H1 (cell line): ENCODE measurements around the gene STX2. TPM values are rescaled to one million over a fixed set of nuclear protein-coding genes. Genes with fewer than 3 reads are reported as not detected.

Source experiments
- CTCF ChIA-PET: fragments of 300-600 bp; sonication (Branson Sonifier 250); formaldehyde crosslinking; loops from one replicate; lab custom pipeline; 2021; ENCODE audit not compliant: partially characterized antibody; lab: Charles Lee
- POLR2A ChIA-PET: fragments of 300-600 bp; sonication (Branson Sonifier 250); formaldehyde crosslinking; loops from one replicate; lab custom pipeline; 2021; ENCODE audit warnings: inconsistent platforms; ENCODE audit not compliant: partially characterized antibody; lab: Charles Lee
- DNase-seq, 2 experiments: peaks; one replicate each; pipeline versions ENCODE4 v3.0.0 to v3.0.0-alpha.2; 2010 to 2022; ENCODE audit warnings: low spot score in 2 of 2, low read depth in 1 of 2, mixed read lengths in 1 of 2
- FAIRE-seq: peaks from 2 replicates; lab custom pipeline; 2011; peaks lifted over from hg19 to GRCh38; lab: Jason Lieb, UNC
- H2AFZ ChIP-seq: 2 replicates; pipeline ENCODE4 v1.8.1; 2012; ENCODE audit warnings: low read length, inconsistent platforms
- H2AK5ac ChIP-seq: 2 replicates; pipeline ENCODE4 v1.6.1; 2013; ENCODE audit warnings: low read depth, low read length
- H2BK120ac ChIP-seq: replicated peaks from 2 replicates; pipeline ENCODE3; 2013; ENCODE audit warnings: low read depth, low read length, inconsistent platforms
- H2BK12ac ChIP-seq: 2 replicates; pipeline ENCODE4 v1.6.1; 2013; ENCODE audit warnings: low read depth, low read length
- H2BK15ac ChIP-seq: 2 replicates; pipeline ENCODE4 v1.6.1; 2013; ENCODE audit warnings: low read length
- H2BK20ac ChIP-seq: 2 replicates; pipeline ENCODE4 v1.6.1; 2013; ENCODE audit warnings: low read length
- H2BK5ac ChIP-seq: 2 replicates; pipeline ENCODE4 v1.6.1; 2013; ENCODE audit warnings: low read depth, low read length
- H3K14ac ChIP-seq: 2 replicates; pipeline ENCODE4 v1.6.1; 2013; ENCODE audit warnings: inconsistent platforms; ENCODE audit not compliant: insufficient read length
- H3K18ac ChIP-seq: 2 replicates; pipeline ENCODE4 v1.6.1; 2013; ENCODE audit warnings: low read length; ENCODE audit errors: extremely low read depth
- H3K23ac ChIP-seq: 2 replicates; pipeline ENCODE4 v1.6.1; 2013; ENCODE audit warnings: inconsistent platforms; ENCODE audit not compliant: insufficient read length
- H3K23me2 ChIP-seq: 2 replicates; pipeline ENCODE4 v1.6.1; 2013; ENCODE audit warnings: low read depth, low read length
- H3K27ac ChIP-seq: 2 replicates; pipeline ENCODE4 v1.6.1; 2011; ENCODE audit warnings: low read depth, low read length, inconsistent platforms
- H3K27me3 ChIP-seq, 4 experiments: replicated peaks in 1 of 4; 1 replicate in 1 of 4; 2 replicates in 3 of 4; pipeline versions ENCODE4 v1.6.1 to v1.8.1; 2011 to 2013; ENCODE audit warnings: low read length in 3 of 4, mild to moderate bottlenecking in 3 of 4, inconsistent platforms in 2 of 4, mixed read lengths in 2 of 4, moderate library complexity in 1 of 4; ENCODE audit not compliant: control insufficient read depth in 3 of 4, insufficient read depth in 3 of 4; ENCODE audit errors: extremely low read depth in 1 of 4
- H3K36me3 ChIP-seq, 4 experiments: 2 replicates each; pipeline versions ENCODE4 v1.6.1 to v1.8.1; 2011 to 2013; ENCODE audit warnings: mild to moderate bottlenecking in 4 of 4, low read length in 3 of 4, moderate library complexity in 2 of 4, control low read depth in 1 of 4, inconsistent platforms in 1 of 4; ENCODE audit not compliant: insufficient read depth in 4 of 4, control insufficient read depth in 2 of 4
- H3K4ac ChIP-seq: replicated peaks from 2 replicates; pipeline ENCODE3; 2013; ENCODE audit warnings: low read length, low read depth, mixed read lengths, inconsistent platforms; ENCODE audit not compliant: insufficient read length
- H3K4me1 ChIP-seq, 4 experiments: replicated peaks in 1 of 4; 1 replicate in 1 of 4; 2 replicates in 3 of 4; pipeline versions ENCODE4 v1.6.1 to v1.8.1; 2011 to 2013; ENCODE audit warnings: low read length in 3 of 4, inconsistent platforms in 2 of 4, mixed read lengths in 1 of 4; ENCODE audit not compliant: insufficient read depth in 4 of 4, control insufficient read depth in 3 of 4
- H3K4me2 ChIP-seq, 2 experiments: 2 replicates each; pipeline versions ENCODE4 v1.6.1 to v1.8.1; 2011 to 2013; ENCODE audit warnings: low read depth in 2 of 2, low read length in 2 of 2, control low read depth in 1 of 2, inconsistent platforms in 1 of 2, mild to moderate bottlenecking in 1 of 2; ENCODE audit not compliant: insufficient read depth in 1 of 2
- H3K4me3 ChIP-seq, 4 experiments: fragments of 200-600, 300-600 bp in 1 of 4; sonication (generic), shearing (Covaris generic), sonication (Bioruptor Twin) in 1 of 4; 2 replicates each; pipeline versions ENCODE4 v1.5.1 to v1.8.1; 2011 to 2016; ENCODE audit warnings: low read length in 4 of 4, low read depth in 3 of 4, control low read depth in 2 of 4, inconsistent platforms in 2 of 4, mild to moderate bottlenecking in 2 of 4, mixed read lengths in 1 of 4, moderate library complexity in 1 of 4; ENCODE audit not compliant: insufficient read depth in 2 of 4; ENCODE audit errors: extremely low read depth in 1 of 4
- H3K56ac ChIP-seq: replicated peaks from 2 replicates; pipeline ENCODE3; 2013; ENCODE audit warnings: low read depth, mild to moderate bottlenecking, mixed read lengths, low read length, inconsistent platforms; ENCODE audit not compliant: insufficient read length
- H3K79me1 ChIP-seq: 2 replicates; pipeline ENCODE4 v1.6.1; 2013; ENCODE audit warnings: low read depth, low read length, control low read depth
- H3K79me2 ChIP-seq, 2 experiments: 2 replicates each; pipeline versions ENCODE4 v1.6.1 to v1.8.1; 2012 to 2013; ENCODE audit warnings: low read length in 2 of 2, mild to moderate bottlenecking in 2 of 2, inconsistent platforms in 1 of 2; ENCODE audit not compliant: insufficient read depth in 2 of 2, control insufficient read depth in 1 of 2
- H3K9ac ChIP-seq, 4 experiments: replicated peaks in 1 of 4; 1 replicate in 1 of 4; 2 replicates in 3 of 4; pipeline versions ENCODE4 v1.6.1 to v1.8.1; 2011 to 2013; ENCODE audit warnings: low read depth in 3 of 4, low read length in 3 of 4, control low read depth in 2 of 4, mild to moderate bottlenecking in 2 of 4, moderate library complexity in 2 of 4, inconsistent platforms in 1 of 4; ENCODE audit errors: extremely low read depth in 1 of 4
- H3K9me3 ChIP-seq, 2 experiments: 2 replicates each; pipeline versions ENCODE4 v1.6.1 to v1.8.1; 2012 to 2013; ENCODE audit warnings: mild to moderate bottlenecking in 2 of 2, moderate library complexity in 2 of 2, control low read depth in 1 of 2, inconsistent platforms in 1 of 2, low read depth in 1 of 2, low read length in 1 of 2, mixed read lengths in 1 of 2; ENCODE audit not compliant: insufficient read depth in 2 of 2
- H4K20me1 ChIP-seq, 2 experiments: replicated peaks in 1 of 2; 2 replicates each; pipeline versions ENCODE3 to v1.8.1; 2011 to 2013; ENCODE audit warnings: inconsistent platforms in 2 of 2, low read length in 2 of 2, mild to moderate bottlenecking in 1 of 2; ENCODE audit not compliant: insufficient read depth in 2 of 2, control insufficient read depth in 1 of 2
- H4K5ac ChIP-seq: 2 replicates; pipeline ENCODE4 v1.6.1; 2013; ENCODE audit warnings: low read length, low read depth, mixed read lengths, inconsistent platforms; ENCODE audit not compliant: insufficient read length
- H4K8ac ChIP-seq: 2 replicates; pipeline ENCODE4 v1.8.0; 2013; ENCODE audit warnings: mild to moderate bottlenecking, moderate library complexity, low read length, inconsistent platforms; ENCODE audit not compliant: insufficient read depth; ENCODE audit errors: extremely low read depth
- H4K91ac ChIP-seq: replicated peaks from 2 replicates; pipeline ENCODE3; 2013; ENCODE audit warnings: low read length, mixed read lengths, inconsistent platforms; ENCODE audit not compliant: insufficient read length
- BACH1 ChIP-seq: IDR thresholded peaks from 2 replicates; pipeline ENCODE4 v1.6.1; 2012; ENCODE audit warnings: low read length, improper control_type of control experiment
- CREB1 ChIP-seq: IDR thresholded peaks from 2 replicates; pipeline ENCODE4 v1.6.1; 2012; ENCODE audit warnings: inconsistent platforms
- EZH2 ChIP-seq: fragments of 200-600 bp; sonication (generic); IDR thresholded peaks from 2 replicates; pipeline ENCODE4 v1.7.1; 2012; ENCODE audit warnings: low read depth, mild to moderate bottlenecking, moderate library complexity, low read length, inconsistent platforms; ENCODE audit not compliant: severe bottlenecking
- GABPA ChIP-seq: IDR thresholded peaks from 2 replicates; pipeline ENCODE4 v1.6.1; 2011; ENCODE audit warnings: mild to moderate bottlenecking, low read length, moderate library complexity, borderline replicate concordance; ENCODE audit not compliant: insufficient read depth
- JUND ChIP-seq: IDR thresholded peaks from 2 replicates; pipeline ENCODE4 v1.6.1; 2011; ENCODE audit warnings: mild to moderate bottlenecking, improper control_type of control experiment, low read length
- WGBS, 2 experiments: shearing (Covaris generic) in 1 of 2; methylation state at CpG; one replicate each; pipeline versions ENCODE4 v1.1.6 to v1.1.7; 2013 to 2015; ENCODE audit warnings: low lambda C conversion rate in 2 of 2, mixed read lengths in 2 of 2, inconsistent platforms in 1 of 2, low coverage in 1 of 2, missing lambda C conversion rate in 1 of 2; ENCODE audit not compliant: insufficient replicate concordance in 2 of 2, insufficient coverage in 1 of 2, insufficient read length in 1 of 2; ENCODE audit errors: extremely low coverage in 1 of 2, missing lambda C conversion rate in 1 of 2; 5-methylcytosine and 5-hydroxymethylcytosine counted together
- polyA plus RNA-seq, 7 experiments: library from polyadenylated mRNA; depleted of rRNA in 3 of 7; stranded (reverse) in 5 of 7; unstranded in 2 of 7; fragments of >200 nt in 5 of 7; fragments of 200-250 nt in 2 of 7; gene quantifications; 1 replicate in 5 of 7; 2 replicates in 1 of 7; 4 replicates in 1 of 7; pipeline versions ENCODE4 v1.2.1 to v1.2.3, GENCODE V29; 2011 to 2013; ENCODE audit warnings: missing spikeins in 2 of 7, mixed read lengths in 2 of 7
- total RNA-seq: library from RNA; stranded (reverse); fragmentation: NEBNext Ultra II Directional; extraction: Animal tissue kit (Norgen Biotek cat#: 25700); gene quantifications from 2 replicates; pipeline ENCODE4 v1.2.1, GENCODE V29; 2021
- TF ChIP-seq, protein P1 (sequence below), 3 experiments: IDR thresholded peaks; 1 replicate in 2 of 3; 2 replicates in 1 of 3; pipeline versions ENCODE4 v1.5.1 to v1.6.1; 2011; ENCODE audit warnings: low read length in 3 of 3, mild to moderate bottlenecking in 3 of 3, inconsistent platforms in 2 of 3, low read depth in 1 of 3, moderate library complexity in 1 of 3; ENCODE audit not compliant: insufficient read depth in 1 of 3; ENCODE audit errors: control extremely low read depth in 1 of 3
- TF ChIP-seq, protein P2 (sequence below): IDR thresholded peaks from 2 replicates; pipeline ENCODE4 v1.6.1; 2012; ENCODE audit warnings: low read length, inconsistent platforms

Gene STX2
- total and polyA plus RNA-seq, 2 of the 8 experiments (the other 6 are each of a cell fraction or from before 2014, with no cell fraction given): 20.0 to 26.3 TPM

DNA sequence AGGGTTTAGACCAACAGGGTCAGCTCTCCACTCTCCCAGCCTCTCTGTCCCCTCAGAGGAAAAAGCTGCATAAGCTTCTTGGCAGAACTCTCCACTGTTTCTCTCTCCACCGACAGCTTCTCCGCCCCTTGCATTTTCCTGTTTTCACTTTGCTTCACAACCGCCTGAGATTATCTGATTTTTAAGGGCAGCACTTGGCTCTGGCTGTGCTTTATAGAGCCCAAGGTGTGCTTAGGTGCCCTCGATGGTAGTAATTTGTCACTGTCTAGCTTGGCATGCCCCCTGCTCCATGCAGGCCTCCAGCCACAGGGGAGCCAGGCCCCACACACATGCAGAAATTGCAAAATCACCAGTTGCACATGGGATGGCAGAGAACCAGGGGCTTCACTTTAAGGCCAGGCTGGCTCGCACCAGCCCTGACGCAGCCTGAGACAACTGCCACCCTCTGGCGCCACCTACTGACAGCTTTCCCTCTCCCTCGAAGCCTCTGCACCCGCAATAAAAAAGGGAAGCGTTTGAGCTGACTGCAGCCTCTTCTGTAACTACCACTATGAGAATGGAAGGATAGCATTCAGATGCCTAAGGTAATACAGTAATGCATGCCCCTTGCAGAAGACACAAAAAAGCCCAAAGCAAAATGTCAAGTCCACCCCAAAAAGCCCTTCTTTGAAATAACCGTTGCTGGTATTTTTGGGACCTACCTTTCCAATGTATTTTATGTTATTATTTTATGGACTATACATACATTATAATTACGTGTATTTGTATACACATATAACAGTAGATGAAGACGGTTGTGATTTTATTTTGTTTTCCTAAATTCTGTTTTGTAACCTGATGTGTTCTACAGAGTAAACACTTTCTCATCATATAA, 90.9 kb downstream of the STX2 start:
- H3K27ac ChIP-seq: no peak overlapping the region
- H3K36me3 ChIP-seq: no peaks in the 10 kb centered on the region
- 0 out of 2 replicates have a peak overlapping the region, but pooled peaks have one; percentile 31 for H2BK15ac ChIP-seq
- H3K56ac ChIP-seq: no peak overlapping the region
- ChIA-PET POLR2A (no interaction called here), CTCF (interaction anchor here (0.6 to 3.9 kb wide), 67 partner anchors 8 to 679 kb away, joined by 3 to 22 read pairs (median 4); partner anchors contain the start of genes ADGRD1 and RIMBP2)
- no peak overlapping the region for H3K14ac ChIP-seq
- H4K8ac ChIP-seq: no peak overlapping the region
- no peak overlapping the region for H2BK5ac ChIP-seq
- no peaks in the 10 kb centered on the region for H3K9me3 ChIP-seq
- DNase-seq (peak; percentile 49 to 98), FAIRE-seq (peak; percentile 42)
- no peak overlapping the region for H4K5ac ChIP-seq
- no peaks in the 10 kb centered on the region for H3K79me1 ChIP-seq
- no peak overlapping the region for H2AK5ac ChIP-seq
- H3K18ac ChIP-seq: no peak overlapping the region
- no peak overlapping the region for H3K9ac ChIP-seq
- H3K23ac ChIP-seq: no peak overlapping the region
- no peak overlapping the region for H2BK20ac ChIP-seq
- no peaks in the 10 kb centered on the region for H3K27me3 ChIP-seq
- no peak overlapping the region for H3K4me3 ChIP-seq
- H3K4ac ChIP-seq: no peak overlapping the region
- H2AFZ ChIP-seq: no peak overlapping the region
- no peaks in the 10 kb centered on the region; a peak in 1 of 7 replicates for H3K4me1 ChIP-seq
- no peaks in the 10 kb centered on the region for H3K23me2 ChIP-seq
- peaks cover 0 to 1% of the 10 kb centered on the region in 2 experiments for H4K20me1 ChIP-seq
- no peak overlapping the region for H3K4me2 ChIP-seq
- no peak overlapping the region; the same call in 1 of the 2 replicates for H2BK12ac ChIP-seq
- WGBS, 2 experiments: 38% methylated on average over 13 of the region's 13 CpGs; no CpG with 5 or more reads in 1 of the 2 experiments
- H2BK120ac ChIP-seq: no peak overlapping the region
- H4K91ac ChIP-seq: no peak overlapping the region
- no peaks in the 10 kb centered on the region for H3K79me2 ChIP-seq
- TF ChIP-seq GABPA (no peak), JUND (0 out of 2 replicates have a peak, but pooled peaks have one; percentile 33), BACH1 (no peak), CREB1 (peak; percentile 45; the same call in 1 of the 2 replicates), EZH2 (no peak)
- TF ChIP-seq, protein P1, sequence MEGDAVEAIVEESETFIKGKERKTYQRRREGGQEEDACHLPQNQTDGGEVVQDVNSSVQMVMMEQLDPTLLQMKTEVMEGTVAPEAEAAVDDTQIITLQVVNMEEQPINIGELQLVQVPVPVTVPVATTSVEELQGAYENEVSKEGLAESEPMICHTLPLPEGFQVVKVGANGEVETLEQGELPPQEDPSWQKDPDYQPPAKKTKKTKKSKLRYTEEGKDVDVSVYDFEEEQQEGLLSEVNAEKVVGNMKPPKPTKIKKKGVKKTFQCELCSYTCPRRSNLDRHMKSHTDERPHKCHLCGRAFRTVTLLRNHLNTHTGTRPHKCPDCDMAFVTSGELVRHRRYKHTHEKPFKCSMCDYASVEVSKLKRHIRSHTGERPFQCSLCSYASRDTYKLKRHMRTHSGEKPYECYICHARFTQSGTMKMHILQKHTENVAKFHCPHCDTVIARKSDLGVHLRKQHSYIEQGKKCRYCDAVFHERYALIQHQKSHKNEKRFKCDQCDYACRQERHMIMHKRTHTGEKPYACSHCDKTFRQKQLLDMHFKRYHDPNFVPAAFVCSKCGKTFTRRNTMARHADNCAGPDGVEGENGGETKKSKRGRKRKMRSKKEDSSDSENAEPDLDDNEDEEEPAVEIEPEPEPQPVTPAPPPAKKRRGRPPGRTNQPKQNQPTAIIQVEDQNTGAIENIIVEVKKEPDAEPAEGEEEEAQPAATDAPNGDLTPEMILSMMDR (IDR thresholded peaks at IDR 0.05; ENCODE audit: control extremely low read depth in 1 of 3, insufficient read depth in 1 of 3, low read depth in 1 of 3, low read length in 3 of 3): peak; percentile 88 to 91 (median 90)
- TF ChIP-seq, protein P2, sequence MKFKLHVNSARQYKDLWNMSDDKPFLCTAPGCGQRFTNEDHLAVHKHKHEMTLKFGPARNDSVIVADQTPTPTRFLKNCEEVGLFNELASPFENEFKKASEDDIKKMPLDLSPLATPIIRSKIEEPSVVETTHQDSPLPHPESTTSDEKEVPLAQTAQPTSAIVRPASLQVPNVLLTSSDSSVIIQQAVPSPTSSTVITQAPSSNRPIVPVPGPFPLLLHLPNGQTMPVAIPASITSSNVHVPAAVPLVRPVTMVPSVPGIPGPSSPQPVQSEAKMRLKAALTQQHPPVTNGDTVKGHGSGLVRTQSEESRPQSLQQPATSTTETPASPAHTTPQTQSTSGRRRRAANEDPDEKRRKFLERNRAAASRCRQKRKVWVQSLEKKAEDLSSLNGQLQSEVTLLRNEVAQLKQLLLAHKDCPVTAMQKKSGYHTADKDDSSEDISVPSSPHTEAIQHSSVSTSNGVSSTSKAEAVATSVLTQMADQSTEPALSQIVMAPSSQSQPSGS: no peak
